Neural progenitor cell (in vitro differentiated cells): Measurements from ENCODE around the gene THRB. TPM values are rescaled to one million over a fixed set of nuclear protein-coding genes. Genes with fewer than 3 reads are reported as not detected.

Experiments
- DNase-seq: peaks from one replicate; pipeline ENCODE4 v3.0.0-alpha.2; 2016; ENCODE audit warnings: low spot score
- H2AFZ ChIP-seq: fragments of 200-600 bp; sonication (generic); replicated peaks from 2 replicates; pipeline ENCODE4 v1.6.1; 2016; ENCODE audit warnings: antibody characterized with exemption
- H3F3A ChIP-seq: fragments of 200-600 bp; sonication (generic); 2 replicates; pipeline ENCODE4 v1.6.1; 2016; ENCODE audit warnings: antibody characterized with exemption, low read depth
- H3K27ac ChIP-seq: fragments of 200-600 bp; sonication (generic); 2 replicates; pipeline ENCODE4 v1.5.1; 2016; ENCODE audit warnings: mild to moderate bottlenecking
- H3K27me3 ChIP-seq: fragments of 200-600 bp; sonication (generic); 2 replicates; pipeline ENCODE4 v1.6.1; 2016; ENCODE audit warnings: mild to moderate bottlenecking, moderate library complexity
- H3K36me3 ChIP-seq: fragments of 200-600 bp; sonication (generic); 2 replicates; pipeline ENCODE4 v1.5.1; 2016
- H3K4me1 ChIP-seq: fragments of 200-600 bp; sonication (generic); 2 replicates; pipeline ENCODE4 v1.6.1; 2016; ENCODE audit warnings: mixed run types
- H3K4me2 ChIP-seq: fragments of 200-600 bp; sonication (generic); 2 replicates; pipeline ENCODE4 v1.6.1; 2016
- H3K4me3 ChIP-seq: fragments of 200-600 bp; sonication (generic); 2 replicates; pipeline ENCODE4 v1.5.1; 2016
- H3K79me2 ChIP-seq: fragments of 200-600 bp; sonication (generic); 2 replicates; pipeline ENCODE4 v1.6.1; 2016; ENCODE audit warnings: low read depth
- H3K9ac ChIP-seq: fragments of 200-600 bp; sonication (generic); 2 replicates; pipeline ENCODE4 v1.6.1; 2016
- H3K9me3 ChIP-seq: fragments of 200-600 bp; sonication (generic); 2 replicates; pipeline ENCODE4 v1.5.1; 2016; ENCODE audit warnings: low read depth
- H4K20me1 ChIP-seq: fragments of 200-600 bp; sonication (generic); 2 replicates; pipeline ENCODE4 v1.6.1; 2016; ENCODE audit warnings: low read depth
- H3K27ac Mint-ChIP-seq: 3 replicates; pipeline ENCODE4 v1.8.0; 2021; ENCODE audit warnings: mixed read lengths
- H3K27me3 Mint-ChIP-seq: 2 replicates; pipeline ENCODE4 v1.8.0; 2022; ENCODE audit warnings: low read depth, mild to moderate bottlenecking, inconsistent platforms, moderate library complexity, mixed read lengths; ENCODE audit not compliant: insufficient read depth
- H3K36me3 Mint-ChIP-seq: 3 replicates; pipeline ENCODE4 v1.8.0; 2021; ENCODE audit warnings: mixed read lengths
- H3K4me1 Mint-ChIP-seq: 3 replicates; pipeline ENCODE4 v1.8.0; 2021; ENCODE audit warnings: mixed read lengths
- H3K4me3 Mint-ChIP-seq: 3 replicates; pipeline ENCODE4 v1.8.0; 2021; ENCODE audit warnings: mild to moderate bottlenecking, moderate library complexity, mixed read lengths
- H3K9me3 Mint-ChIP-seq: 3 replicates; pipeline ENCODE4 v1.8.0; 2020; ENCODE audit warnings: mixed read lengths
- EZH2 ChIP-seq: fragments of 200-600 bp; sonication (generic); IDR thresholded peaks from 2 replicates; pipeline ENCODE4 v1.6.1; 2017; ENCODE audit warnings: antibody characterized with exemption, mild to moderate bottlenecking, moderate library complexity
- EZH2phosphoT487 ChIP-seq: fragments of 200-600 bp; sonication (generic); IDR thresholded peaks from 2 replicates; pipeline ENCODE4 v1.6.1; 2017; ENCODE audit warnings: antibody characterized with exemption
- total RNA-seq: library from RNA; depleted of rRNA; stranded (reverse); fragments of >200 nt; gene quantifications from 2 replicates; pipeline ENCODE4 v1.2.3, GENCODE V29; 2015; ENCODE audit warnings: low replicate concordance
- TF ChIP-seq, protein P1 (sequence below): fragments of 200-600 bp; sonication (generic); IDR thresholded peaks from 2 replicates; pipeline ENCODE4 v1.5.1; 2017; ENCODE audit warnings: antibody characterized with exemption, mild to moderate bottlenecking

THRB gene
- total RNA-seq, 1 donor from 2014 or later = 1.2 TPM

DNA sequence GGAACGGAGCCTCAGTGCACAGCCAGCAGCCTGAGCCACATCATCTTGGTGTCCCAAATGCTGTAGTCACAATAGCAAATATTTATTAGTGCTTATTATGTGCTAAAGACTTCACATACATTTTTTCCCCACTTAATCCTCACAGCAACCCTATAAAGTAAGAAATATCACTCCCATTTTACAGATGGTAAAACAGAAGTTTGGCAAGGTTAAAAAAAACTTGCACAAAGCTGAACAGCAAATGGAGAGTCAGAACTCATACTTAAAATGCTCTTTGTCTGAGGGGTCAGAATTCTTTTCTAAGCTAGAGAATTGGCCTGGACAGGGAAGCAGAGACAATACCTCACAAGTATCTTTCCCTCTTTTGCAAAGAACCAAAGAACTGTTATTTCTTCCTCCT lies 30.9 kb upstream of the THRB start:
- Histone ChIP-seq H3K9ac (no peak overlapping the region), H4K20me1 (peaks cover 6% of the 10 kb centered on the region), H3K4me3 (no peak overlapping the region), H3K79me2 (no peaks in the 10 kb centered on the region), H3K36me3 (no peaks in the 10 kb centered on the region), H3F3A (no peaks in the 10 kb centered on the region), H3K9me3 (no peaks in the 10 kb centered on the region), H2AFZ (peak overlapping the region; percentile 59), H3K27me3 (peaks cover 50% of the 10 kb centered on the region), H3K27ac (no peak overlapping the region), H3K4me1 (peaks cover 19% of the 10 kb centered on the region), H3K4me2 (peak overlapping the region; percentile 28)
- no peak overlapping the region for H3K4me3 Mint-ChIP-seq
- H3K9me3 Mint-ChIP-seq = no peaks in the 10 kb centered on the region
- DNase-seq = no peak
- H3K27ac Mint-ChIP-seq = no peak overlapping the region
- H3K27me3 Mint-ChIP-seq = peaks cover 17% of the 10 kb centered on the region
- TF ChIP-seq EZH2phosphoT487 (no peak), EZH2 (no peak)
- TF ChIP-seq, protein P1, sequence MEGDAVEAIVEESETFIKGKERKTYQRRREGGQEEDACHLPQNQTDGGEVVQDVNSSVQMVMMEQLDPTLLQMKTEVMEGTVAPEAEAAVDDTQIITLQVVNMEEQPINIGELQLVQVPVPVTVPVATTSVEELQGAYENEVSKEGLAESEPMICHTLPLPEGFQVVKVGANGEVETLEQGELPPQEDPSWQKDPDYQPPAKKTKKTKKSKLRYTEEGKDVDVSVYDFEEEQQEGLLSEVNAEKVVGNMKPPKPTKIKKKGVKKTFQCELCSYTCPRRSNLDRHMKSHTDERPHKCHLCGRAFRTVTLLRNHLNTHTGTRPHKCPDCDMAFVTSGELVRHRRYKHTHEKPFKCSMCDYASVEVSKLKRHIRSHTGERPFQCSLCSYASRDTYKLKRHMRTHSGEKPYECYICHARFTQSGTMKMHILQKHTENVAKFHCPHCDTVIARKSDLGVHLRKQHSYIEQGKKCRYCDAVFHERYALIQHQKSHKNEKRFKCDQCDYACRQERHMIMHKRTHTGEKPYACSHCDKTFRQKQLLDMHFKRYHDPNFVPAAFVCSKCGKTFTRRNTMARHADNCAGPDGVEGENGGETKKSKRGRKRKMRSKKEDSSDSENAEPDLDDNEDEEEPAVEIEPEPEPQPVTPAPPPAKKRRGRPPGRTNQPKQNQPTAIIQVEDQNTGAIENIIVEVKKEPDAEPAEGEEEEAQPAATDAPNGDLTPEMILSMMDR = no peak
- peaks cover 12% of the 10 kb centered on the region for H3K4me1 Mint-ChIP-seq
- H3K36me3 Mint-ChIP-seq = no peaks in the 10 kb centered on the region

DNA sequence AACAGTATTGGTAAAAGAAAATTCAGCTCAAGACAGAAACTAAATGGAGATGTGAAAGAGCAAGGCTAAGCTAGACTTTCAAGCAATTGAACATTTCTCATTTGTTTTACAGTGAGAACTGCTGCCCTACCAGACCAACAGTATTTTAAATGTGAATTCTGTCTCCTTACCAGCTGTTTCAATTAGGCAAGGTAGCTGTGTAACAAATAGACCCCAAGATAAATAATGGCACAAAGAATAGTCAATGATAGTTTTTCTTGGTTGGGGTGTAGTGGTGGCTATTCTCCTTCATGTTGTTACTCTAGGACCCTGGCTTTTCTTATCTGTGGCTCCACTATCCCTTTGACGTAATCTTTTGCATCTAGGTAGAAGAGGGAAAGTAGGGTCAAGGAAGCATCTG lies 30.4 kb upstream of the THRB start:
- TF ChIP-seq, protein P1 = no peak
- TF ChIP-seq EZH2 = no peak
- no peak for TF ChIP-seq EZH2phosphoT487
- no peak overlapping the region for H3K9ac ChIP-seq
- H3K9me3 ChIP-seq = no peaks in the 10 kb centered on the region
- H3K79me2 ChIP-seq = no peaks in the 10 kb centered on the region
- no peak overlapping the region for H2AFZ ChIP-seq
- peaks cover 19% of the 10 kb centered on the region for H3K4me1 ChIP-seq
- no peak overlapping the region for H3K27ac ChIP-seq
- H3K27me3 Mint-ChIP-seq = peaks cover 22% of the 10 kb centered on the region
- peaks cover 55% of the 10 kb centered on the region for H3K27me3 ChIP-seq
- peaks cover 12% of the 10 kb centered on the region for H3K4me1 Mint-ChIP-seq
- H3K4me3 Mint-ChIP-seq = no peak overlapping the region
- H3K4me2 ChIP-seq = no peak overlapping the region
- no peak for DNase-seq
- H3F3A ChIP-seq = no peaks in the 10 kb centered on the region
- H4K20me1 ChIP-seq = peaks cover 6% of the 10 kb centered on the region
- H3K36me3 ChIP-seq = no peaks in the 10 kb centered on the region
- no peaks in the 10 kb centered on the region for H3K36me3 Mint-ChIP-seq
- no peak overlapping the region for H3K27ac Mint-ChIP-seq
- H3K4me3 ChIP-seq = no peak overlapping the region
- no peaks in the 10 kb centered on the region for H3K9me3 Mint-ChIP-seq

DNA sequence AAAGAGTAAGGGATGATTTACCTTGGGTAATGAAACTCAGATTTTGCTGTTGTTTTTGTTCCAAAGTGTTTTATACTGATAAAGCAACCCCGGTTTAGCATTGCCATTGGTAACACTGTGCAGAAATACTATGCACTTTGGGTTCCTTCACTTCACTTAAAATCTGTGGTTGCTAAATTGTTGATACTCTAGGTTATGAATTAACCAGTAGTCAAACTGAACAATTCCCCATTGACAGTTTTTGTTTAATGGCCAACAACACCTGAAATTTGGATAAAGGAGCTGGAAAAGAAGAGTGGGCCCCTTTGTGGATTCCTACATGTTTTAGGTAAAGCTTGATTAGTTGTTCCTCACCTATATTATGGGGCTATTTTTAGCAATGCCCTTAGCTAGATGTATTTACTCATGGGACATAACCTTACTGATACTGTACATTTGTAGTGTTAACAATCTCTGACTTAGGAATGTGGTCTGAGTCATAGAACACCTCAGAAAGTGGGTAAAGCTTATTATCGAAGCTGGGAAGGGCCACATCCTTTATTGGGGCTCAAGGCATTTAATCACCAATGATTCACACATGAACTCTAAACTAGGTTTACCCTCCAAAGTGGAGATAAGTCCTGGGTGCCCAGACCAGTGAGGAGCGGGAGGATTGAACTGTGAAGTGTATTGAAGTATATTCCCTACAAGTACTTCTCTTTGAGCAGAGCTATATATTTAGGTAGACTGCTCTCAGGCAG lies 29.5 kb upstream of the THRB start:
- DNase-seq = no peak
- H4K20me1 ChIP-seq = peaks cover 6% of the 10 kb centered on the region
- H3K27me3 Mint-ChIP-seq = peaks cover 26% of the 10 kb centered on the region
- no peaks in the 10 kb centered on the region for H3F3A ChIP-seq
- no peak overlapping the region for H3K4me3 ChIP-seq
- peaks cover 12% of the 10 kb centered on the region for H3K4me1 Mint-ChIP-seq
- no peak overlapping the region for H3K9ac ChIP-seq
- H3K9me3 ChIP-seq = no peaks in the 10 kb centered on the region
- no peak overlapping the region for H2AFZ ChIP-seq
- peaks cover 64% of the 10 kb centered on the region for H3K27me3 ChIP-seq
- TF ChIP-seq EZH2phosphoT487 = no peak
- TF ChIP-seq, protein P1 = no peak
- TF ChIP-seq EZH2 = no peak
- H3K4me1 ChIP-seq = peaks cover 19% of the 10 kb centered on the region
- no peaks in the 10 kb centered on the region for H3K36me3 ChIP-seq
- no peaks in the 10 kb centered on the region for H3K9me3 Mint-ChIP-seq
- H3K27ac ChIP-seq = no peak overlapping the region
- no peaks in the 10 kb centered on the region for H3K79me2 ChIP-seq
- no peaks in the 10 kb centered on the region for H3K36me3 Mint-ChIP-seq
- H3K27ac Mint-ChIP-seq = no peak overlapping the region
- H3K4me3 Mint-ChIP-seq = no peak overlapping the region
- H3K4me2 ChIP-seq = no peak overlapping the region
